ENCODE data around the gene RASGRF1.
"Not testable (repeated sequence)": the region's sequence is repeated elsewhere in the genome, so short reads cannot be mapped to it uniquely, and the experiment has no call there.

The RASGRF1 gene

GRCh38 chr15:79090487-79091203 is at the start of gene RASGRF1:
TSS of gene RASGRF1 (minus strand) at chr15:79090780. CDS start at chr15:79090498, 282 bp downstream.
- DNase-seq (ENCODE audit: low read depth): no peak

GRCh38 chr15:79136434-79137046 is 46.0 kb upstream of the RASGRF1 start:
- DNase-seq (ENCODE audit: low read depth): no peak

- no peak for DNase-seq (ENCODE audit: low read depth)
Measured at GRCh38 chr15:79133309-79133708, 42.7 kb upstream of the RASGRF1 start.

- no peak for DNase-seq (ENCODE audit: low read depth)
Measured at GRCh38 chr15:79132770-79133169, 42.2 kb upstream of the RASGRF1 start.

- no peak for DNase-seq (ENCODE audit: low read depth)
Measured at GRCh38 chr15:79132361-79132760, 41.8 kb upstream of the RASGRF1 start.

- no peak for DNase-seq (ENCODE audit: low read depth)
Measured at GRCh38 chr15:79130535-79131130, 40.1 kb upstream of the RASGRF1 start.

- DNase-seq (ENCODE audit: low read depth): no peak
Measured at GRCh38 chr15:79129235-79129634, 38.7 kb upstream of the RASGRF1 start.

GRCh38 chr15:79128556-79128955 is 38.0 kb upstream of the RASGRF1 start:
- no peak for DNase-seq (ENCODE audit: low read depth)

- DNase-seq (ENCODE audit: low read depth): no peak
Measured at GRCh38 chr15:79124388-79124787, 33.8 kb upstream of the RASGRF1 start.

- DNase-seq (ENCODE audit: low read depth): no peak
Measured at GRCh38 chr15:79122991-79123390, 32.4 kb upstream of the RASGRF1 start.

GRCh38 chr15:79122391-79122790 is 31.8 kb upstream of the RASGRF1 start:
- DNase-seq (ENCODE audit: low read depth): no peak

GRCh38 chr15:79121571-79121970 is 31.0 kb upstream of the RASGRF1 start:
- DNase-seq (ENCODE audit: low read depth): no peak

- no peak for DNase-seq (ENCODE audit: low read depth)
Measured at GRCh38 chr15:79117442-79118204, 27.0 kb upstream of the RASGRF1 start.

GRCh38 chr15:79116771-79117170 is 26.2 kb upstream of the RASGRF1 start:
- no peak for DNase-seq (ENCODE audit: low read depth)

- DNase-seq (ENCODE audit: low read depth): no peak
Measured at GRCh38 chr15:79115986-79116665, 25.5 kb upstream of the RASGRF1 start.

GRCh38 chr15:79113831-79114230 is 23.3 kb upstream of the RASGRF1 start:
- no peak for DNase-seq (ENCODE audit: low read depth)

- not testable (repeated sequence) for DNase-seq (ENCODE audit: low read depth)
Measured at GRCh38 chr15:79111404-79111803, 20.8 kb upstream of the RASGRF1 start.

- no peak for DNase-seq (ENCODE audit: low read depth)
Measured at GRCh38 chr15:79105141-79105540, 14.6 kb upstream of the RASGRF1 start.

- DNase-seq (ENCODE audit: low read depth): no peak
Measured at GRCh38 chr15:79102595-79102994, 12.0 kb upstream of the RASGRF1 start.

- DNase-seq (ENCODE audit: low read depth): no peak
Measured at GRCh38 chr15:79101866-79102581, 11.4 kb upstream of the RASGRF1 start.

- no peak for DNase-seq (ENCODE audit: low read depth)
Measured at GRCh38 chr15:79099692-79100091, 9.1 kb upstream of the RASGRF1 start.

Data from stimulated activated CD8-positive, alpha-beta memory T cell treated with anti-CD3 and anti-CD28 coated beads, Interleukin-12 subunit alpha, Interleukin-12 subunit beta, amount 100 ng/mL, for 4 hours (primary cell).